Esophagus squamous epithelium (tissue), 4 donors: ENCODE measurements around the gene PRKCE.

Experiments
- CTCF ChIP-seq, 6 experiments: fragments of 450-650 bp in 4 of 6; fragments of 200-600 bp in 2 of 6; sonication (generic) in 2 of 6; IDR thresholded peaks; one replicate each; pipeline ENCODE4 v1.5.1; 2016 to 2019; ENCODE audit warnings: antibody characterized with exemption in 6 of 6, mild to moderate bottlenecking in 4 of 6, moderate library complexity in 4 of 6
- POLR2A ChIP-seq, 4 donors: fragments of 450-650 bp; IDR thresholded peaks; one replicate each; pipeline ENCODE4 v1.6.1; 2017; ENCODE audit warnings: antibody characterized with exemption in 4 of 4, mild to moderate bottlenecking in 4 of 4, moderate library complexity in 3 of 4

- no peak for TF ChIP-seq CTCF (IDR thresholded peaks at IDR 0.05)
- TF ChIP-seq POLR2A (IDR thresholded peaks at IDR 0.05), result no peak
Measured at GRCh38 chr2:45726188-45726587, 74.7 kb downstream of the PRKCE start.
